IMR-90 (cell line): ENCODE results near the gene VWA8. TPM values are rescaled to one million over a fixed set of nuclear protein-coding genes. Genes with fewer than 3 reads are reported as not detected.

ENCODE experiments used
- ATAC-seq: fragments of 200-7000 bp; cut with Tn5 transposase; 2 replicates; pipeline ENCODE4 v1.9.1; 2020; ENCODE audit warnings: low read depth, mild to moderate bottlenecking, moderate library complexity
- BruUV-seq: library from RNA; stranded (reverse); fragments of 400-500 nt; replicated peaks from 2 replicates; lab custom pipeline; 2021; lab: Mats Ljungman, UMichigan
- CTCF ChIA-PET: fragments of 300-600 bp; formaldehyde crosslinking; extraction: SDS; loops from one replicate; lab custom pipeline; 2021; ENCODE audit warnings: antibody characterized with exemption; lab: Yijun Ruan, JAX
- POLR2A ChIA-PET: fragments of 300-600 bp; sonication (Branson Sonifier 250); formaldehyde crosslinking; loops from one replicate; lab custom pipeline; 2022; ENCODE audit warnings: antibody characterized with exemption; ENCODE audit not compliant: unreplicated experiment; lab: Charles Lee
- DNase-seq: peaks from one replicate; pipeline ENCODE4 v3.0.0; 2013
- H2AFZ ChIP-seq: replicated peaks from 2 replicates; pipeline ENCODE3; 2013; ENCODE audit warnings: low read length, mild to moderate bottlenecking; ENCODE audit not compliant: poor library complexity
- H2AK5ac ChIP-seq: 2 replicates; pipeline ENCODE4 v1.6.1; 2013; ENCODE audit warnings: low read depth, low read length, inconsistent platforms
- H2AK9ac ChIP-seq: replicated peaks from 2 replicates; pipeline ENCODE3; 2013; ENCODE audit warnings: mild to moderate bottlenecking, low read depth, low read length, moderate library complexity; ENCODE audit not compliant: poor library complexity
- H2BK120ac ChIP-seq: 2 replicates; pipeline ENCODE4 v1.6.1; 2013; ENCODE audit warnings: low read depth, low read length, inconsistent platforms
- H2BK15ac ChIP-seq: 3 replicates; pipeline ENCODE4 v1.6.1; 2013; ENCODE audit warnings: low read depth, low read length, inconsistent platforms
- H2BK20ac ChIP-seq: 2 replicates; pipeline ENCODE4 v1.6.1; 2013; ENCODE audit warnings: low read depth, mild to moderate bottlenecking, inconsistent platforms, low read length, moderate library complexity
- H2BK5ac ChIP-seq: 2 replicates; pipeline ENCODE4 v1.6.1; 2013; ENCODE audit warnings: mild to moderate bottlenecking, low read depth, low read length, inconsistent platforms; ENCODE audit not compliant: poor library complexity, severe bottlenecking
- H3K14ac ChIP-seq: replicated peaks from 2 replicates; pipeline ENCODE4 v1.6.1; 2013; ENCODE audit warnings: low read depth, low read length, inconsistent platforms
- H3K18ac ChIP-seq: 2 replicates; pipeline ENCODE4 v1.6.1; 2013; ENCODE audit warnings: low read depth, low read length, control low read depth
- H3K23ac ChIP-seq: 2 replicates; pipeline ENCODE4 v1.6.1; 2013; ENCODE audit warnings: low read depth, low read length, inconsistent platforms
- H3K27ac ChIP-seq: 2 replicates; pipeline ENCODE4 v1.5.1; 2013; ENCODE audit warnings: mild to moderate bottlenecking, control low read depth, low read length; ENCODE audit not compliant: insufficient read depth
- H3K27me3 ChIP-seq: 2 replicates; pipeline ENCODE4 v1.6.1; 2013; ENCODE audit warnings: low read length; ENCODE audit not compliant: control insufficient read depth, insufficient read depth
- H3K36me3 ChIP-seq: 2 replicates; pipeline ENCODE4 v1.6.1; 2013; ENCODE audit warnings: low read length, mixed read lengths; ENCODE audit not compliant: control insufficient read depth, insufficient read depth
- H3K4ac ChIP-seq: 2 replicates; pipeline ENCODE4 v1.6.1; 2013; ENCODE audit warnings: low read depth, low read length, inconsistent platforms
- H3K4me1 ChIP-seq: 2 replicates; pipeline ENCODE4 v1.6.1; 2013; ENCODE audit warnings: low read length, mixed read lengths; ENCODE audit not compliant: control insufficient read depth, insufficient read depth
- H3K4me2 ChIP-seq: 2 replicates; pipeline ENCODE4 v1.6.1; 2013; ENCODE audit warnings: low read depth, mild to moderate bottlenecking, control low read depth, low read length, moderate library complexity
- H3K4me3 ChIP-seq: 2 replicates; pipeline ENCODE4 v1.5.1; 2013; ENCODE audit warnings: low read depth, mild to moderate bottlenecking, control low read depth, low read length, moderate library complexity; ENCODE audit not compliant: insufficient read depth
- H3K56ac ChIP-seq: 2 replicates; pipeline ENCODE4 v1.6.1; 2013; ENCODE audit warnings: low read length, inconsistent platforms; ENCODE audit not compliant: insufficient read depth; ENCODE audit errors: extremely low read depth
- H3K79me1 ChIP-seq, 2 experiments: 2 replicates each; pipeline ENCODE4 v1.6.1; 2013; ENCODE audit warnings: low read length in 2 of 2, inconsistent platforms in 1 of 2, low read depth in 1 of 2
- H3K9ac ChIP-seq: 2 replicates; pipeline ENCODE4 v1.6.1; 2013; ENCODE audit warnings: low read depth, low read length, control low read depth
- H3K9me1 ChIP-seq: 2 replicates; pipeline ENCODE4 v1.6.1; 2013; ENCODE audit warnings: low read length, inconsistent platforms; ENCODE audit not compliant: insufficient read depth
- H3K9me3 ChIP-seq: 2 replicates; pipeline ENCODE4 v1.6.1; 2013; ENCODE audit warnings: low read length; ENCODE audit not compliant: control insufficient read depth, insufficient read depth
- H4K20me1 ChIP-seq: 2 replicates; pipeline ENCODE4 v1.6.1; 2013; ENCODE audit warnings: low read length, inconsistent platforms; ENCODE audit not compliant: insufficient read depth
- H4K5ac ChIP-seq: 2 replicates; pipeline ENCODE4 v1.6.1; 2013; ENCODE audit warnings: mild to moderate bottlenecking, low read depth, low read length, control low read depth
- H4K8ac ChIP-seq, 2 experiments: 2 replicates each; pipeline ENCODE4 v1.6.1; 2013; ENCODE audit warnings: low read depth in 2 of 2, low read length in 2 of 2, control low read depth in 1 of 2, inconsistent platforms in 1 of 2
- H4K91ac ChIP-seq: 2 replicates; pipeline ENCODE4 v1.6.1; 2013; ENCODE audit warnings: low read depth, low read length, inconsistent platforms; ENCODE audit not compliant: insufficient read depth
- FOS ChIP-seq: fragments of 150-350 bp; IDR thresholded peaks from 2 replicates; pipeline ENCODE4 v1.6.1; 2016; ENCODE audit warnings: low read depth, low read length
- MAFK ChIP-seq: IDR thresholded peaks from 2 replicates; pipeline ENCODE4 v1.6.1; 2012; ENCODE audit warnings: low read depth, low read length, improper control_type of control experiment
- POLR2A ChIP-seq: IDR thresholded peaks from 2 replicates; pipeline ENCODE4 v1.6.1; 2012; ENCODE audit warnings: mild to moderate bottlenecking, low read depth, low read length
- WGBS, 2 experiments: methylation state at CpG; one replicate each; pipeline versions ENCODE4 v1.1.5 to v1.1.7; 2013; ENCODE audit warnings: missing lambda C conversion rate in 2 of 2; ENCODE audit not compliant: insufficient read length in 1 of 2; ENCODE audit errors: extremely low coverage in 2 of 2; 5-methylcytosine and 5-hydroxymethylcytosine counted together
- dilution Hi-C: fragments of 300-500 bp; cut with HindIII; formaldehyde crosslinking; loops from one replicate; pipeline ENCODE4 v1.14.3; 2018; ENCODE audit warnings: low sequenced_read_pairs; ENCODE audit not compliant: unreplicated experiment
- in situ Hi-C: fragments of 300-500 bp; cut with MboI; formaldehyde crosslinking; loops from 3 replicates; pipeline ENCODE4 v1.14.3; 2019; ENCODE audit warnings: low sequenced_read_pairs, inconsistent platforms, mixed read lengths
- intact Hi-C: fragments of 100-400 bp; cut with micrococcal nuclease; formaldehyde crosslinking; loops from 2 replicates; pipeline ENCODE4 v1.10.0; 2022
- polyA plus RNA-seq, 3 experiments: library from polyadenylated mRNA; depleted of rRNA; stranded (reverse); fragments of >200 nt; gene quantifications; 2 replicates each; pipeline ENCODE4 v1.2.3, GENCODE V29; 2012; ENCODE audit warnings: low replicate concordance in 1 of 3
- total RNA-seq: library from RNA; depleted of rRNA; stranded (reverse); fragments of >200 nt; gene quantifications from 2 replicates; pipeline ENCODE4 v1.2.3, GENCODE V29; 2012

VWA8 gene
- total and polyA plus RNA-seq, 2 of the 4 experiments (the other 2 are of a cell fraction): 5.9 to 18.3 TPM

DNA sequence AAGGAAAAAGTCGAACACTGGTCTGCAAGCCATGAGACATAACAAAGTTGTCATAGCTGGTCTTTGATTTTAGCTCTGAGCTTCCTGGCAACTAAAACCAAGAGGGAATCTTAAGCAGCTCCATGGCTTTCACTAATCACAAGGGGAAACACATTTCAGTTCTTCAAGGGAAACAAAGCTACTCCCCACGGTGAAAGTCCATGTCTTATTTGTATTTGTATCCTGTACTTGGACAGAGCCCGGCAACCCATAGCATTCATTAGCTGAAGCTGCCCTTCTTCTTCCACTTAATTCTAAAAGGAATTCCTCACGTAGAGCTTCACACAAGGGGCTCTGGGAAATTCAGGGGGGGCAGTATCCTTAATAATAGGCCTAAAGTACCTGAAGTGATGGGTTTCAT lies 374.7 kb downstream of the VWA8 start:
- H3K36me3 ChIP-seq: peaks cover 6% of the 10 kb centered on the region; the same call in 1 of the 2 replicates
- H3K4me2 ChIP-seq: no peak overlapping the region
- H3K27me3 ChIP-seq: no peaks in the 10 kb centered on the region
- POLR2A ChIA-PET: interaction anchor here (0.6 kb wide), 1 partner anchor 121 kb away, joined by 6 read pairs; no protein-coding TSS in a partner anchor
- no peak overlapping the region for H4K8ac ChIP-seq
- H2BK5ac ChIP-seq: no peak overlapping the region
- H3K9me3 ChIP-seq: no peaks in the 10 kb centered on the region
- peaks cover 13% of the 10 kb centered on the region for H3K9me1 ChIP-seq
- H2AK5ac ChIP-seq: no peak overlapping the region
- 0 out of 2 replicates have a peak overlapping the region, but pooled peaks have one; percentile 1 for H2BK20ac ChIP-seq
- H3K18ac ChIP-seq: no peak overlapping the region
- H3K4ac ChIP-seq: no peak overlapping the region
- no TSS peak for BruUV-seq
- H3K14ac ChIP-seq: no peak overlapping the region
- dilution Hi-C loops (no loop called here), intact Hi-C loops (no loop called here), in situ Hi-C loops (no loop called here)
- H2AFZ ChIP-seq: no peak overlapping the region
- no peak for DNase-seq
- TF ChIP-seq MAFK: no peak
- no peak for TF ChIP-seq FOS
- no peak for TF ChIP-seq POLR2A
- no peak overlapping the region for H4K5ac ChIP-seq
- WGBS, 2 experiments: no CpG with 5 or more reads among the region's 4 CpGs
- no peaks in the 10 kb centered on the region; a peak in 1 of 4 replicates for H3K79me1 ChIP-seq
- H3K56ac ChIP-seq: no peak overlapping the region
- CTCF ChIA-PET: interaction anchor here (0.6 to 1.4 kb wide), 4 partner anchors 22 to 525 kb away, joined by 3 to 8 read pairs (median 4); no protein-coding TSS in a partner anchor
- H4K91ac ChIP-seq: no peak overlapping the region
- 0 out of 2 replicates have a peak overlapping the region, but pooled peaks have one; percentile 12 for H2BK120ac ChIP-seq
- H4K20me1 ChIP-seq: no peaks in the 10 kb centered on the region
- peaks cover 16% of the 10 kb centered on the region for H3K4me1 ChIP-seq
- H2AK9ac ChIP-seq: no peak overlapping the region
- no peak overlapping the region for H3K27ac ChIP-seq
- ATAC-seq: no peak
- peak overlapping the region; percentile 79; the same call in 2 of the 3 replicates for H2BK15ac ChIP-seq
- no peak overlapping the region for H3K9ac ChIP-seq
- no peak overlapping the region for H3K4me3 ChIP-seq
- no peak overlapping the region for H3K23ac ChIP-seq
